SK-N-SH (cell line): ENCODE measurements around the gene ZNF346.

Experiments used
- ELF1 ChIP-seq: IDR thresholded peaks from 2 replicates; pipeline ENCODE4 v1.4.0; 2012
- EP300 ChIP-seq, 2 experiments: IDR thresholded peaks; 2 replicates each; pipeline versions ENCODE4 v1.4.0 to v1.6.1; 2012; ENCODE audit warnings: borderline replicate concordance in 1 of 2, low read depth in 1 of 2, low read length in 1 of 2
- POLR2AphosphoS5 ChIP-seq: IDR thresholded peaks from 2 replicates; pipeline ENCODE4 v1.6.1; 2012; ENCODE audit warnings: low read depth, low read length
- SMC3 ChIP-seq: IDR thresholded peaks from 2 replicates; pipeline ENCODE4 v1.6.1; 2012; ENCODE audit warnings: low read depth, low read length, improper control_type of control experiment
- TEAD4 ChIP-seq: IDR thresholded peaks from 2 replicates; pipeline ENCODE4 v1.4.0; 2012; ENCODE audit warnings: mild to moderate bottlenecking, borderline replicate concordance; ENCODE audit not compliant: insufficient read depth
- TF ChIP-seq, protein P1 (sequence below): fragments of 200-600 bp; sonication (generic); IDR thresholded peaks from 2 replicates; pipeline ENCODE4 v1.6.1; 2017; ENCODE audit warnings: antibody characterized with exemption, mild to moderate bottlenecking, moderate library complexity

- TF ChIP-seq ELF1 (no peak), TEAD4 (no peak), EP300 (IDR thresholded peaks at IDR 0.05; ENCODE audit: borderline replicate concordance in 1 of 2, low read depth in 1 of 2, low read length in 1 of 2) (no peak), SMC3 (no peak), POLR2AphosphoS5 (no peak)
- TF ChIP-seq, protein P1, sequence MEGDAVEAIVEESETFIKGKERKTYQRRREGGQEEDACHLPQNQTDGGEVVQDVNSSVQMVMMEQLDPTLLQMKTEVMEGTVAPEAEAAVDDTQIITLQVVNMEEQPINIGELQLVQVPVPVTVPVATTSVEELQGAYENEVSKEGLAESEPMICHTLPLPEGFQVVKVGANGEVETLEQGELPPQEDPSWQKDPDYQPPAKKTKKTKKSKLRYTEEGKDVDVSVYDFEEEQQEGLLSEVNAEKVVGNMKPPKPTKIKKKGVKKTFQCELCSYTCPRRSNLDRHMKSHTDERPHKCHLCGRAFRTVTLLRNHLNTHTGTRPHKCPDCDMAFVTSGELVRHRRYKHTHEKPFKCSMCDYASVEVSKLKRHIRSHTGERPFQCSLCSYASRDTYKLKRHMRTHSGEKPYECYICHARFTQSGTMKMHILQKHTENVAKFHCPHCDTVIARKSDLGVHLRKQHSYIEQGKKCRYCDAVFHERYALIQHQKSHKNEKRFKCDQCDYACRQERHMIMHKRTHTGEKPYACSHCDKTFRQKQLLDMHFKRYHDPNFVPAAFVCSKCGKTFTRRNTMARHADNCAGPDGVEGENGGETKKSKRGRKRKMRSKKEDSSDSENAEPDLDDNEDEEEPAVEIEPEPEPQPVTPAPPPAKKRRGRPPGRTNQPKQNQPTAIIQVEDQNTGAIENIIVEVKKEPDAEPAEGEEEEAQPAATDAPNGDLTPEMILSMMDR, result no peak
Observed at GRCh38 chr5:177041936-177042335, 19.4 kb downstream of the ZNF346 start.
